NOMO-1 treated with DMSO at 0.1 percent for 48 hours (cell line): ENCODE results near the gene UMPS.

Source experiments
- DNase-seq: peaks from one replicate; lab custom pipeline; 2025; ENCODE audit not compliant: unreplicated experiment; lab: John Stamatoyannopoulos, UW

The UMPS gene

GRCh38 chr3:124763206-124763605 lies 33.0 kb downstream of the UMPS start:
- DNase-seq: no peak

DNA sequence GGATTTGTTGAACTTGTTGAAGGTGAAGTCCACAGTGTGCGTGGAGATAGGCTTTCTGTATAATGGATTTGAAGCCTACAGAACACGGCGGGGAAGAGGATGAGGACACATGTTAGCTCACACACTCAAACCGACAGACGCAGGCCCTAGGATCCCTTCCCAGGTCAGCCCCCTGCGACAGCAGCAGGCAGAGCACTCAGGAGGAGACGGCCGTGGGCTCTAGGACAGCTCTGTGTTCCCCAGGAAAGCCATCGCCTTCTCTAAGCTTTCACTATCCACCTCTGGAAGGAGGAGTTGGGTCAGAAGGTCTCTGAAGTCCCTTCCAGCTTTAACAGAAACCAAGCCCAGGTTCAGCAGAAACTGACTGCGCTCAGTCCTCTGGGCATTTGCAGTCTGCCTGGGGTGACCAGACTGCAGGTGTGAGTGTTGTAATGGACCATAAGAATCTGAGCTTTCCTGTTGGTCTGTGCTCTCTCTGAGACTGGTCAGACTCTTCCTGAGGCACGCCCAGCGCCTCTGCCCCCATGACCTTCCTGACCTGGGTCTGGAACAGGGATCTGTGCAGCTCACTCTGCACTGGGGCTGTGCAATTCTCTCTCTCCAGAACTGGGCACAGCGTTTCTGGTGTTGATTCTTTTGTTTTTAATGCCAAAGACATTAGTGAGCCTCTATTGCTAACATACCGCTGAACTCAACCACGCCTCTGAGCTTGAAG lies 33.5 kb downstream of the UMPS start:
- DNase-seq: no peak

GRCh38 chr3:124764746-124765145 lies 34.5 kb downstream of the UMPS start:
- DNase-seq: no peak

GRCh38 chr3:124765197-124765840 lies 35.1 kb downstream of the UMPS start:
- no peak for DNase-seq

- no peak for DNase-seq
These were observed 36.2 kb downstream of the UMPS start for GRCh38 chr3:124766113-124767095.

DNA sequence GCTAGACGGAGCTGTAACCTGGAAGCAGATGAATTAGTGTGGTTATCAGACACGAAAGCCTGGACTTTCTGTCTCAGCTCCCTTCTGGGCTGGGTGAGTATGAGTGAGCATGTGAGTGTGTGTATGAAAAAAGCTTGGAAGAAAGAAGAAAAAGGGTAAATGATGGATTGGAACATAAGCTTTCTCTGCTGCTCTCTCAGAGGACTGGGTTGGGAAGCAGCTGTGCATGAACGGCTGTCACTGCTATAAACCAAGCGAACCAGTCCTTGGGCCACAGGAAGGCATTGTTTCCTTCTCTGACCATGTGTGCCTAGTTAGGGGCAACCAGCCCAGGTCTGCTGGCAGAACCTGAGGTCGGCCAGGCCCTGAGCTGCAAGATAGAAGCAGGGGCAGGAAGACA lies 37.0 kb downstream of the UMPS start:
- DNase-seq: no peak

- DNase-seq: no peak
These were observed 37.4 kb downstream of the UMPS start for GRCh38 chr3:124767691-124768090.

- DNase-seq: no peak
These were observed 38.6 kb downstream of the UMPS start for GRCh38 chr3:124768812-124769211.

DNA sequence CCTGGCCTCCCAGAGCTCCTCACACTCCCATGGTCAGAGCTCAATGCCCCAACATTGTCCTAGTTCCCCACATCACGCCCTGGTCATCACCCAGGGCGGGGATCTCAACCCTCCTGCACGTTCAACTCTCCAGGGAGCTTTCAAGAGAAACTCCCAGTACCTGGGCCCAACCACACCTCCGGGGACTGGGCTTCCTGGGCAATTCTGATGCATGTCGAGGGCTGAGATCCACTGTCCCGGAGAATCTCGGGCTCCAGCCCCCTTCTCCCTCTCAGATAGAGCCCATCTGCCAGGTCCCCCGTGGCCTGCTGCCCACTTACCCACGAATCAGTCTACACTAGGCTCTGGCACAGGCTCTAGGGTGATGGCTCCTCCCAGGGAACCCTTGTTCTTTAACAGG lies 39.2 kb downstream of the UMPS start:
- DNase-seq: no peak

GRCh38 chr3:124770336-124771082 lies 40.3 kb downstream of the UMPS start:
- DNase-seq: no peak

- DNase-seq: no peak
These were observed 40.8 kb downstream of the UMPS start for GRCh38 chr3:124771083-124771445.

DNA sequence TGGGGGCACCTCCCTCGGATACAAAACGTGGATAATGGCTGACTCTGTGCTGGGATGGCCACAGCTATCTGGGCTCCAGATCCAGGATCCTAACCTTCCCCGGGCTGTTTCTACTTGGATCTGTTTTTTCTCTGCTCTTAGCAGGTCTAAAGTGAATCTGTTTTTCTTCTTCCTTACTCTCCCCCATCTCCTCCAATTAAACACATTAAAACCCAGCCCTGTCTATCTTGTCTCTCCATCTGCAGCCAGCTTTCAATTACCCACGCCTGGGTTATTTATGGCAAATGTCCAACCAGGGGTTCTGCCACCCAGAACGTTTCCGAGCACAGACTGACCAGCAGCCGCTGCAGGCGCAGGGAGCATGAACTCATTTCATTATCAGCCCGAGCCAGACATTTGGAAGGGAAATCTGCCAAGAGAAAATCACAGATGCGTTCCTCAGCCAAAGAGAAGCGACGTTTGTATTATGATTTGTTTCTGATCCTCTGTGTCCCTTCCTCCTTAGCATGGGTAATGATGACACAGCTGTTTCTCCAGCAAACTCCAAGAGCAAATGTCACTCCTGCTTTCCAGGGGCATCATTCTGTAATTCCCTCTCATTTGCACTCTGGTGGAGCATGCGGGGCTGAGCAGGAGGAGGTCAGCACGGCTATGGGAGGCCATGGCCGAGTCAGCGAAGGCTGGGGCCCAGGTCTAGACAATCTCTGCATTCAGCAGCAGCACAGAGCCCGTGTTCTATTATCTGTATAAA lies 42.0 kb downstream of the UMPS start:
- DNase-seq: no peak

DNA sequence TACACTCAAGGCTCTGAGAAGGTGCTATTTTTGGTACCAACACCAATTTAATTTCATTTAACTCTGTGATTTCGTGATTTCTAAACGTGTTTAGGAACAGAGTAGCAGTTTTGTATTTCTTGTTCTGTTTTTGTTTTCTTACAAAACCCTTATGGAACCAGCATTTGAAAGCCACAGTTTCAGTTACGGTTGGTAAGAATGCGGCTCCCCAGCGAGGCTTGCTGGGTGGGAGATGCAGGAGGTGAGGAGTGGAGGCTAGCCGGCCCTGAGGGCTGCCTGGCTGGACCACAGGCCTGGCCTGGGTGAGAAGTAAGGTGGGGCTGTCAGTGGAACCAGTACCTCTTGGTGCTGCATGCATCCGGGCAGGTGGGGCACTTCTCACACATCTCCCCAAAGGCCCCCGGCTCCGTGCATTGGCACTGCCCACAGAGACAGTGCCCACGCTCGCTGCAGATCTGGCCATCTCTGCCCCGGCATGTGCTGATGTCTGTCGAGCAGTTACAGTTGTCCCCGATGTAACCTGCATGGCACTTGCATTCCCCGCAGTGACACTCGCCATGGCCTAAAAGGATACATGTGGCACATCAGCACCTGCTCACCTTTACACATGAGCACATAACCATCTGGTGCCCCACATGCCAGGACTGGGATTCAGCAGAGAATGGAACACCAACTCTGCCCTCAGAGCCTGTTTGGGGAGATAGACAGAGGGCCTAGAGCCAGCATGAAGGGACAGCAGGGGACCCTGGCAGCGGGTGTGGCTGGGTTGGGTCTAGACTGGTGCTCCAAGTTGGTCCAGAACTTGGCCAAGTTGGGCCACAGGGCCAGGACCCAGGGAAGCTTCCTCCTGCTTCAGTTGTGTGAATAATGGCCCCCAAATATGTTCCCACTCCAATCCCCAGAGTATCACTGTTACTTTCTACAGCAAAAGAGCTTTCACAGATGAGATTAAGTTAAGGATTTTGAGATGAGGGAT lies 43.4 kb downstream of the UMPS start:
- DNase-seq: no peak

DNA sequence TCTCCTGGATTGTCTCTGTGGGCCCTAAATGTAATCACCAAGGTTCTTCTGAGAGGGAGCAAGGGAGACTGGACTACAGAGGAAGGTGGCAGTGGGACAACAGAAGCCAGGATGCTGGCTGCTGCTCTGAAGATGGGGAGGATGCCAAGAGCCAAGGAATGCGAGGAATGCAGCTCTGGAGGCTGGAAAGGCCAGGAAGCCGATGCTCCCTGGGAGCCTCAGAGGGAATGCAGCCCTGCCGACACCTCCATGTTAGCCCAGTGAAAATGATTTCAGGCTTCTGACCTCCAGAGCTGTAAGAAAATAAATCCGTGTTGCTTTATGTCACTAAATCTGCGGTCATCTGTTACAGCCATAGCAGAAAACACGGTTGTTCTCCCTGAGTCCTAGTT lies 44.1 kb downstream of the UMPS start:
- no peak for DNase-seq

- DNase-seq: no peak
These were observed 44.7 kb downstream of the UMPS start for GRCh38 chr3:124774841-124775402.

- DNase-seq: no peak
These were observed 45.6 kb downstream of the UMPS start for GRCh38 chr3:124775877-124776276.

- no peak for DNase-seq
These were observed 46.6 kb downstream of the UMPS start for GRCh38 chr3:124776856-124777255.

DNA sequence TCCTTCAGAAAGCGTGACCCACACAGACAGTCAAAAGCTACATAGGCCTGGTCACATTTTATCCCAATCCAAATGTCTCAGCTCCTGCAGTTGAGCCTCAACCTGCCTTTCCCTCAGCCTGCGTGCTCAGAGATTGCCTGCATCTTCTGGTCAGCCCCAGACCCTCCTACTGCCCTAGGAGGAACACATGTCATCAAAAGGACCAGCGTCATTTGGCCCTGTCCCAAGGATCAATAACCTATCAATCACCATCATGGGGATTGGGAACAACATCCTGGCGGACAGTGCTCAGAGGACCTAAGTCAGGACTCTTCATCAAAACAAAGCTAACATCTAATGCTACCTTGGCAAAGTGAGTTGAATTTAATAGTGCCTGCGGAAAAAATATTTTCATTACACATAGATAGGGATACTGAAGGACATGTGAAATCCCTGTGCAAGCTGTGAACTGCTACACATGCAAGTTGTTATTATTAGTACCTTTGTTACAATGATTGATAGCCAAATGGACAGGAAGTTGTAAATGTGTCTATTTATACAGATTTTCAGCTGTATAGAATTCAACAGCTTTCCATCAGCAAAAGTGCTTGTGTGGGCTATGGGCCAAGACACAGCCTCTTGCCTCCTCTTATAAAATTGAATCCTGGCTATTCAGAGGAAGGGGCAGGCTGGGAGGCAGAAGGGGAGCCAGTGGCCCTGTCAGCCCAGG lies 47.7 kb downstream of the UMPS start:
- no peak for DNase-seq
